Tibial artery (tissue), 4 donors: ENCODE results near the gene RTF2.
"Not testable (repeated sequence)": the region's sequence is repeated elsewhere in the genome, so short reads cannot be mapped to it uniquely, and the experiment has no call there.

ENCODE experiments used
- DNase-seq, 2 donors: peaks; one replicate each; pipeline ENCODE4 v3.0.0-alpha.2; 2019
- H3K27ac ChIP-seq, 2 donors: fragments of 200-600 bp; sonication (generic) in 1 of 2; 1 replicate in 1 of 2; 2 replicates in 1 of 2; pipeline ENCODE4 v1.5.1; 2018 to 2019; ENCODE audit warnings: mild to moderate bottlenecking in 1 of 2
- H3K27me3 ChIP-seq, 2 donors: fragments of 200-600 bp; sonication (generic) in 1 of 2; one replicate each; pipeline versions ENCODE4 v1.5.1 to v1.6.0; 2016 to 2019
- H3K36me3 ChIP-seq, 3 donors: fragments of 200-600 bp; sonication (generic) in 2 of 3; one replicate each; pipeline ENCODE4 v1.5.1; 2016 to 2019; ENCODE audit warnings: mild to moderate bottlenecking in 2 of 3
- H3K4me1 ChIP-seq, 4 donors: fragments of 200-600 bp; sonication (generic) in 2 of 4; 1 replicate in 3 of 4; 2 replicates in 1 of 4; pipeline ENCODE4 v1.5.1; 2016 to 2019
- H3K4me3 ChIP-seq, 2 donors: fragments of 200-600 bp; sonication (generic) in 1 of 2; 1 replicate in 1 of 2; 2 replicates in 1 of 2; pipeline ENCODE4 v1.5.1; 2018 to 2019; ENCODE audit warnings: mild to moderate bottlenecking in 2 of 2
- H3K9me3 ChIP-seq, 3 donors: fragments of 200-600 bp; sonication (generic) in 1 of 3; one replicate each; pipeline ENCODE4 v1.5.1; 2016 to 2019
- intact Hi-C: fragments of 100-400 bp; cut with DNase I; formaldehyde crosslinking; loops from one replicate; pipeline ENCODE4 v1.15.0; 2023; ENCODE audit warnings: low total_unique reads
- TF ChIP-seq, protein P1 (sequence below), 2 experiments: fragments of 200-600 bp in 1 of 2; fragments of 450-650 bp in 1 of 2; IDR thresholded peaks; one replicate each; pipeline ENCODE4 v1.5.1; 2017 to 2019; ENCODE audit warnings: antibody characterized with exemption in 2 of 2, mild to moderate bottlenecking in 1 of 2, moderate library complexity in 1 of 2

Gene RTF2

DNA sequence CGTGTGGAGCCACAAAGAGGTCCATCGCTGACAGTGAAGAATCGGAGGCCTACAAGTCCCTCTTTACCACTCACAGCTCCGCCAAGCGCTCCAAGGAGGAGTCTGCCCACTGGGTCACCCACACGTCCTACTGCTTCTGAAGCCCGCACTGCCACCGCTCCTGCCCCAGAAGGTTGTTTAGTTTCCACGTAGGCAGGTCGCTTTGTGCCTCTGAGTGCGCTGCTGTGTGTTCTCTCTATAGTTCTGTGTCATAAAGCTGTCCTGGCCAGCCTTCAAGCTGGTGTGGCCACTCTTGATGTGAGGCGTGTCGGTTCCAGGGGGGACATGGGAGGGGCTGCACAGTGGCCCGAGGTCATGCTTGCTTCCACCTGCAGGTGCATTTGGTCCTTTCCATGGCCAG, 49.7 kb downstream of the RTF2 start:
- H3K27ac ChIP-seq = no peak overlapping the region
- H3K27me3 ChIP-seq = no peaks in the 10 kb centered on the region
- TF ChIP-seq, protein P1, sequence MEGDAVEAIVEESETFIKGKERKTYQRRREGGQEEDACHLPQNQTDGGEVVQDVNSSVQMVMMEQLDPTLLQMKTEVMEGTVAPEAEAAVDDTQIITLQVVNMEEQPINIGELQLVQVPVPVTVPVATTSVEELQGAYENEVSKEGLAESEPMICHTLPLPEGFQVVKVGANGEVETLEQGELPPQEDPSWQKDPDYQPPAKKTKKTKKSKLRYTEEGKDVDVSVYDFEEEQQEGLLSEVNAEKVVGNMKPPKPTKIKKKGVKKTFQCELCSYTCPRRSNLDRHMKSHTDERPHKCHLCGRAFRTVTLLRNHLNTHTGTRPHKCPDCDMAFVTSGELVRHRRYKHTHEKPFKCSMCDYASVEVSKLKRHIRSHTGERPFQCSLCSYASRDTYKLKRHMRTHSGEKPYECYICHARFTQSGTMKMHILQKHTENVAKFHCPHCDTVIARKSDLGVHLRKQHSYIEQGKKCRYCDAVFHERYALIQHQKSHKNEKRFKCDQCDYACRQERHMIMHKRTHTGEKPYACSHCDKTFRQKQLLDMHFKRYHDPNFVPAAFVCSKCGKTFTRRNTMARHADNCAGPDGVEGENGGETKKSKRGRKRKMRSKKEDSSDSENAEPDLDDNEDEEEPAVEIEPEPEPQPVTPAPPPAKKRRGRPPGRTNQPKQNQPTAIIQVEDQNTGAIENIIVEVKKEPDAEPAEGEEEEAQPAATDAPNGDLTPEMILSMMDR (IDR thresholded peaks at IDR 0.05) = no peak
- DNase-seq = peak in 1 of 2 donors; percentile 25
- peaks cover 0 to 8% (median 0%) of the 10 kb centered on the region in 4 donors for H3K4me1 ChIP-seq
- H3K9me3 ChIP-seq = peaks cover 0 to 22% (median 18%) of the 10 kb centered on the region in 3 donors
- peaks cover 60 to 64% (median 63%) of the 10 kb centered on the region in 3 donors for H3K36me3 ChIP-seq
- intact Hi-C loops = loop anchor here (5.0 kb wide), 1 partner anchor 446 kb away; no protein-coding TSS in a partner anchor
- H3K4me3 ChIP-seq = no peak overlapping the region

DNA sequence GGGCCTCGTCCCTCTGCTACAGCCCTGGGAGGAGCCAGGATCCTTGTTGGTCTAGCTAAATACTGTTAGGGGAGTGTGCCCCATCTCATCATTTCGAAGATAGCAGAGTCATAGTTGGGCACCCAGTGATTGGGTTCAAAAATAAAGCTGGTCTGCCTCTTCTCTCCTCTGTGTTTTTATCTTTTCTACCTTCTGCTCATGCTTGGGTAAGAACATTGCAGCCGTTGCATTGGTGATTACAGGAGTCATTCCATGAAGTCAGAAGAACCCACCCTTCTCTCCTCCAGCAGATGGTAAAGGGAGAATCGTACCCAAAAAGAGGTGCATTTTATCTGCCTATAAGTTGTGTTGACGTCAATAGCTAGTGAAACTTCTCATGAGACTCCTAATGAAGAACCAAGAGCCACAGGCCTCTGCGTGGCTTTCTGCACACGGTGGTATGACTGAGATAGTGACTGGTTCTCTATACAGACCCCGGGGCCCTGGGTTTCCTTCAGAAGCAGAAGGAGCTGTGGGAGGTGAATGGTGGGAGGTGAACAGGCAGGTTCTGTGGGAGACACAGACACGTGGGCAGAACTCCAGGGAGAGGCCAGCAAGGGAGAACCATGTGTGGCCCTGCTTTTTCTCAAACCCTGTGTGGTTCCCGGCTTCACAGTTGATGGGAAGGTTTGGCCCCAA, 50.4 kb downstream of the RTF2 start:
- Histone ChIP-seq H3K4me1 (peaks cover 0 to 8% (median 0%) of the 10 kb centered on the region in 4 donors), H3K9me3 (peaks cover 0 to 22% (median 18%) of the 10 kb centered on the region in 3 donors), H3K27ac (no peak overlapping the region), H3K4me3 (no peak overlapping the region), H3K27me3 (no peaks in the 10 kb centered on the region), H3K36me3 (peaks cover 54 to 56% (median 56%) of the 10 kb centered on the region in 3 donors)
- intact Hi-C loops = loop anchor here (5.0 kb wide), 1 partner anchor 447 kb away; no protein-coding TSS in a partner anchor
- TF ChIP-seq, protein P1 (IDR thresholded peaks at IDR 0.05) = no peak
- DNase-seq = peak in 1 of 2 donors; percentile 35

- intact Hi-C loops = loop anchor here (5.0 kb wide), 1 partner anchor 447 kb away; no protein-coding TSS in a partner anchor
- Histone ChIP-seq H3K4me1 (peaks cover 0 to 8% (median 0%) of the 10 kb centered on the region in 4 donors), H3K27ac (no peak overlapping the region), H3K27me3 (no peaks in the 10 kb centered on the region), H3K4me3 (no peak overlapping the region), H3K36me3 (peaks cover 48 to 53% (median 50%) of the 10 kb centered on the region in 3 donors), H3K9me3 (peaks cover 0 to 22% (median 18%) of the 10 kb centered on the region in 3 donors)
- TF ChIP-seq, protein P1 (IDR thresholded peaks at IDR 0.05) = no peak
- peak in 1 of 2 donors; percentile 20 for DNase-seq
Measured at GRCh38 chr20:56519551-56519950, 51.1 kb downstream of the RTF2 start.

- intact Hi-C loops = no loop called here
- H3K9me3 ChIP-seq = peaks cover 0 to 22% (median 18%) of the 10 kb centered on the region in 3 donors
- H3K4me1 ChIP-seq = peaks cover 0 to 8% (median 0%) of the 10 kb centered on the region in 4 donors
- H3K27ac ChIP-seq = no peak overlapping the region
- peaks cover 48 to 53% (median 50%) of the 10 kb centered on the region in 3 donors for H3K36me3 ChIP-seq
- DNase-seq = peak in 1 of 2 donors; percentile 32
- H3K4me3 ChIP-seq = no peak overlapping the region
- TF ChIP-seq, protein P1 (IDR thresholded peaks at IDR 0.05) = no peak
- no peaks in the 10 kb centered on the region for H3K27me3 ChIP-seq
Measured at GRCh38 chr20:56520180-56520579, 51.8 kb downstream of the RTF2 start.

DNA sequence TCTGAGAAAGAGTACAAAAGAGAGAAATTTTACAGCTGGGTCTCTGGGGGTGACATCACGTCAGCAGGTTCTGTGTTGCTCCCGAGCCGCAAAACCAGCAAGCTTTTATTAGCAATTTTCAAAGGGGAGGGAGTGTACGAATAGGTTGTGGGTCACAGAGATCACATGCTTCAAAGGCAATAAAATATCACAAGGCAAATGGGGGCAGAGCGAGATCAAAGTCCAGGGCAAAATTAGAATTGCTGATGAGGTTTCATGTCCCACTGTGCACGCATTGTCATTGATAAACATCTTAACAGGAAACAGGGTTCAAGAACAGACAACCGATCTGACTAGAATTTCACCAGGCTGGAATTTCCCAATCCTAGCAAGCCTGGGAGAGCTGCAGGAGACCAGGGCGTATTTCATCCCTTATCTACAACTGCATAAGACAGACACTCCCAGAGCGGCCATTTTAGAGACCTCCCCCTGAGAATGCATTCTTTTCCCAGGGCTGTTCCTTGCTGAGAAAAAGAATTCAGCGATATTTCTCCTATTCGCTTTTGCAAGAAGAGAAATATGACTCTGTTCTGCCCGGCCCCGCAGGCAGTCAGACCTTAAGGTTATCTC, 52.4 kb downstream of the RTF2 start:
- H3K9me3 ChIP-seq = peaks cover 0 to 22% (median 18%) of the 10 kb centered on the region in 3 donors
- H3K4me3 ChIP-seq, intact Hi-C loops, H3K27me3 ChIP-seq, H3K27ac ChIP-seq, H3K4me1 ChIP-seq: not testable (repeated sequence)
- peaks cover 48 to 53% (median 50%) of the 10 kb centered on the region in 3 donors for H3K36me3 ChIP-seq
- DNase-seq = peak in 1 of 2 donors; percentile 25

GRCh38 chr20:56522311-56522710, 53.9 kb downstream of the RTF2 start:
- Histone ChIP-seq H3K36me3 (peaks cover 39 to 43% (median 42%) of the 10 kb centered on the region in 3 donors), H3K27me3 (no peaks in the 10 kb centered on the region), H3K4me3 (no peak overlapping the region), H3K27ac (no peak overlapping the region), H3K9me3 (peaks cover 0 to 22% (median 18%) of the 10 kb centered on the region in 3 donors), H3K4me1 (no peaks in the 10 kb centered on the region)
- peak in 1 of 2 donors; percentile 54 for DNase-seq
- intact Hi-C loops = no loop called here
- TF ChIP-seq, protein P1 (IDR thresholded peaks at IDR 0.05) = no peak

DNA sequence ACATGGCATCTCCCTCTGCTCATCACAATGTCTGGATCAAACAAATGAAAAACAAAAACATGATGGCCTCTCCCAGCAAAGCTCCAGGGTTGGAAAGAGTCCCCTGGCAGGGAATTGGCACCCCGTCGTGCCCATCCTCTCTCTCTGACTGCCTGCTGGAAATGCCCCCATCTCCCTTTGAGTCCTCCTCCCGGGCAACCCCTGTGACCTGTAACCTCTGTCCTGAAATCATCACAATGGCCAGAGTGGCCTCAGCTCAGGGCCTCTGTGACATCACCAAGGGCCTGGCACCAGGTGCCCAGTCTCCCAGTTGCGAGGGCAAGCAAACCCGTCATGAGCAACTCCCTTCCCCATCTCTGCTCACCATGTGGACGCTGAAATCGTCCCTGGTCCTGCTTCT, 56.0 kb downstream of the RTF2 start, which contains the start of gene FAM209A:
TSS of gene FAM209A (plus strand) at position 301 of the 400 bp plus-strand sequence. CDS start at position 366, 65 bp downstream.
- H3K27me3 ChIP-seq, H3K4me3 ChIP-seq, H3K4me1 ChIP-seq, DNase-seq, H3K27ac ChIP-seq, intact Hi-C loops: not testable (repeated sequence)
- Histone ChIP-seq H3K36me3 (peaks cover 18 to 21% (median 21%) of the 10 kb centered on the region in 3 donors), H3K9me3 (peaks cover 0 to 22% (median 18%) of the 10 kb centered on the region in 3 donors)
